ENCODE results near the gene TMEM123. TPM values are rescaled to one million over a fixed set of nuclear protein-coding genes. Genes with fewer than 3 reads are reported as not detected.
"Not testable (repeated sequence)": the region's sequence is repeated elsewhere in the genome, so short reads cannot be mapped to it uniquely, and the experiment has no call there.

Gene TMEM123
- total RNA-seq, 1 donor from 2014 or later: 156 TPM

DNA sequence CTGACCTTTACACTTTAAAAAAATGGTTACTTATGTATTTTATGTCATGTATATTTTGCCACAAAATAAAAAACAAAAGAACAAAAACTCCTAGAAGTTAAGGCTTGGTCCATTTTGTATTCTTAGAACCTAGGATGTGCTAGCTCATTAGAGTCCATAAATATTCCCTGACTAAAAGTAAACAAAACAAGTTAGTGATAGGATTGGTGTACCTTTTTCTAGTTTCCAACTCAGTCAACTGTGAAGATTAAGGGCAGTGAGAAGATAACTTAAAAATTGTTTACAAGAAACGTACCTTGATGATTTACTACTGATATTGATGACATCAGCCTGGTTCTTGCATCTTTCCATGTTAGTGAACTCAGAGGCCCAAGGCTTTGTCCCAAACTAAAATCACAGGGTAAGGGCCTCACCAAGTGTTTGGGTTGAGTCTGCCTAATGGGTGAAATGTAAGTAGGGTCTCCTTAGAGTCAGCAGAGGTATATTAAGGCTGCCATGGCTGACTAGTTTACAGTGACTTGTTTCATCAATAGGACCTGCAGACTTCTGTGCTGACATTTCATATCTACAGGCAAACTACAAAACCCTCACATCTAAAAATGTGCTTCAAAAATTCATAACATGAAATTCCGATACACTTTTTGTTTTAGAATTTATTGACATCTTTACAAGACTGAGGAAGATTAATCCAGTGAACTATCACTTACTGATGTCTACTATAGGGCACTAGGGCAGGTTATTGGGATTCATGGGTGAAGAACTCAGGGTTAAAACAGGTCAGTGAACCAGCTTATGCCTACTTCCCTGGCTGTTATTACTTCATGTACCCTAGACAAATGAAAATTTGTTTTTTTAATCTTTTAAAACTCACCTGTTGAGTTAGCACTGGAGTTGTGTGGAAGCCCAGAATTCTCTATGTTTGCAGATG lies 4.4 kb downstream of the TMEM123 start:
- no peak for DNase-seq (ENCODE audit: extremely low spot score in 2 of 2)
- TF ChIP-seq POLR2AphosphoS5 (IDR thresholded peaks at IDR 0.05; ENCODE audit: insufficient read depth in 1 of 2, low read depth in 1 of 2) (no peak), CTCF (IDR thresholded peaks at IDR 0.05) (no peak), POLR2A (IDR thresholded peaks at IDR 0.05) (no peak)
- H3K4me1 ChIP-seq: peaks cover 29% of the 10 kb centered on the region
- no peak overlapping the region for H3K4me3 ChIP-seq
- intact Hi-C loops (cut with DNase I): no loop called here
- H3K27me3 ChIP-seq: no peaks in the 10 kb centered on the region
- no peaks in the 10 kb centered on the region for H3K9me3 ChIP-seq
- H3K36me3 ChIP-seq: no peaks in the 10 kb centered on the region
- no peak overlapping the region for H3K27ac ChIP-seq

DNA sequence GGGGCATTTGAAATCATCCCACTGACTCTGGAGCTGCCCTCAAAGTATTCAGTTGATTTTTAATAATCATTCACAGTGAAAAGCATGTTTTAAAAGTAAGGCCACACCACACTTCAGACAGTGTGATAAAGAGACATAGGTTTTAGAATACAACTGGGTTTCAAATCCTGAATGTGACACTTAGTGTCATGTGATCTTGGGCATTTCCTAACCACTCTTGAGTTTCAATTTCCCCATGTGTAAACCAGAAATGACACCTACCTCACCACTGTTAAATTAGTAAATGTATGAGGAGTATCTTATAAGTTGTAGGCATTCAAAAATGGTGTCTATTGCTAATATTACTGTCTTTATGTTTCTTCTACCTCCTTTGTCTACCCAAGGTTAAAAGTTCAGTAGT lies 5.4 kb downstream of the TMEM123 start:
- no peaks in the 10 kb centered on the region for H3K36me3 ChIP-seq
- H3K4me1 ChIP-seq: peaks cover 27% of the 10 kb centered on the region
- H3K9me3 ChIP-seq: no peaks in the 10 kb centered on the region
- TF ChIP-seq POLR2AphosphoS5 (IDR thresholded peaks at IDR 0.05; ENCODE audit: insufficient read depth in 1 of 2, low read depth in 1 of 2) (no peak), CTCF (IDR thresholded peaks at IDR 0.05) (no peak), POLR2A (IDR thresholded peaks at IDR 0.05) (no peak)
- H3K4me3 ChIP-seq: no peak overlapping the region
- DNase-seq (ENCODE audit: extremely low spot score in 2 of 2): no peak
- no peak overlapping the region for H3K27ac ChIP-seq
- intact Hi-C loops (cut with DNase I): no loop called here
- no peaks in the 10 kb centered on the region for H3K27me3 ChIP-seq

GRCh38 chr11:102446606-102447005 lies 6.0 kb downstream of the TMEM123 start:
- no peaks in the 10 kb centered on the region for H3K9me3 ChIP-seq
- TF ChIP-seq CTCF (IDR thresholded peaks at IDR 0.05) (no peak), POLR2A (IDR thresholded peaks at IDR 0.05) (no peak), POLR2AphosphoS5 (IDR thresholded peaks at IDR 0.05; ENCODE audit: insufficient read depth in 1 of 2, low read depth in 1 of 2) (no peak)
- no peaks in the 10 kb centered on the region for H3K36me3 ChIP-seq
- H3K27me3 ChIP-seq: no peaks in the 10 kb centered on the region
- peaks cover 27% of the 10 kb centered on the region for H3K4me1 ChIP-seq
- no peak overlapping the region for H3K27ac ChIP-seq
- DNase-seq (ENCODE audit: extremely low spot score in 2 of 2): no peak
- intact Hi-C loops (cut with DNase I): no loop called here
- H3K4me3 ChIP-seq: no peak overlapping the region

DNA sequence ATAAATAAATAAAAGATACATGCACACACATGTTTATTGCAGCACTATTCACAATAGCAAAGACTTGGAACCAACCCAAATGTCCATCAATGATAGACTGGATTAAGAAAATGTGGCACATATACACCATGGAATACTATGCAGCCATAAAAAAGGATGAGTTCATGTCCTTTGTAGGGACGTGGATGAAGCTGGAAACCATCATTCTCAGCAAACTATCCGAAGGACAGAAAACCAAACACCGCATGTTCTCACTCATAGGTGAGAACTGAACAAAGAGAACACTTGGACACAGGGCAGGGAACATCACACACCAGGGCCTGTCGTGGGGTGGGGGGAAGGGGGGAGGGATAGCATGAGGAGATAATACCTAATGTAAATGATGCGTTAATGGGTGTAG lies 7.9 kb downstream of the TMEM123 start:
- H3K27ac ChIP-seq; H3K27me3 ChIP-seq; H3K36me3 ChIP-seq; DNase-seq (ENCODE audit: extremely low spot score in 2 of 2); H3K4me3 ChIP-seq; intact Hi-C loops (cut with DNase I); H3K9me3 ChIP-seq: not testable (repeated sequence)
- H3K4me1 ChIP-seq: peaks cover 15% of the 10 kb centered on the region

DNA sequence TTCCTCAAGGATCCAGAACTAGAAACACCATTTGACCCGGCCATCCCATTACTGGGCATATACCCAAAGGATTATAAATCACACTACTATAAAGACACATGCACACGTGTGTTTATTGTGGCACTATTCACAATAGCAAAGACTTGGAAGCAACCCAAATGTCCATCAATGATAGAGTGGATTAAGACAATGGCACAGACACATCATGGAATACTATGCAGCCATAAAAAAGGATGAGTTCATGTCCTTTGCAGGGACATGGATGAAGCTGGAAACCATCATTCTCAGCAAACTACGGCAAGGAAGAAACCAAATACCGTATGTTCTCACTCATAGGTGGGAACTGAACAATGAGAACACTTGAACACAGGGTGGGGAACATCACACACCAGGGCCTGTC lies 8.4 kb downstream of the TMEM123 start:
- H3K9me3 ChIP-seq; H3K36me3 ChIP-seq; H3K4me3 ChIP-seq; intact Hi-C loops (cut with DNase I); DNase-seq (ENCODE audit: extremely low spot score in 2 of 2); H3K27me3 ChIP-seq; H3K27ac ChIP-seq: not testable (repeated sequence)
- peaks cover 12% of the 10 kb centered on the region for H3K4me1 ChIP-seq

DNA sequence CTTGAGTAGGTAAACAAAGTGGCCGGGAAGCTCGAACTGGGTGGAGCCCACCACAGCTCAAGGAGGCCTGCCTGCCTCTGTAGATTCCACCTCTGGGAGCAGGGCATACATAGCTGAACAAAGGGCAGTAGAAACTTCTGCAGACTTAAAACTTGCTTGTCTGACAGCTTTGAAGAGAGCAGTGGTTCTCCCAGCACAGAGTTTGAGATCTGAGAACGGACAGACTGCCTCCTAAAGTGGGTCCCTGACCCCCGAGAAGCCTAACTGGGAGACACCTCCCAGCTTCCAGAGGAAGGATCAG lies 13.6 kb downstream of the TMEM123 start:
- intact Hi-C loops (cut with DNase I); H3K9me3 ChIP-seq; H3K27ac ChIP-seq; H3K36me3 ChIP-seq; H3K4me3 ChIP-seq; H3K27me3 ChIP-seq; DNase-seq (ENCODE audit: extremely low spot score in 2 of 2): not testable (repeated sequence)
- H3K4me1 ChIP-seq: peaks cover 13% of the 10 kb centered on the region
